ENCODE results near the gene RECQL5.

Gene RECQL5

DNA sequence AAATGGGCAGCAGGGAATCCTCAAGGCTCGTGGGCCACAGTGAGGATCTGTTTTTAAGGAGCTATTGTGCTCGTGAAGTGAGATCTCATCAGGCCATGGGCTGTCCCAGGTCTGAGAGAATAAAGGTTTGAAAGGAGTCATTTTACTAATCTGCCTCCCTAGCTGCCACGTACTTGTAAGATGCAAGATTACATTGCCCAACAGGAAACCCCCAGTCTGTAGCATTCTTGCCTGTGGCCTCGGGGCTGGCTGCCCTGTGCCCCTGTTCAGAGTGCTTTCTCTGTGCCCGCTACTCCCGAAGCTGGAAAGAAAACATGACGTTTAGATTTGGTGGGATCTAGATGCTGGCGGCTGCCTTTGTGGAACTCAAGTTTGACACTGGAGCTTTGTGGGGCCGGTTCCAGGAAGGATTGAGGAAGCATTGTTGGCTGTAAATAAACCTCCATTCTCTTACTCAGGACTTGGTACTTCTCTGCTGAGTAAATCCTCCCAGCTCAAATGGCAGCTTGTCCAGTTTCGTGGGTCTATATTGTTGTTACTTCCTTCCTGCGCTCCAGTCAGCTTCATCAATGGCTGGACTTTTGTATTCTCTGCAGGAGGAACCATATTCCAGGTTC lies 21.4 kb upstream of the RECQL5 start:
- DNase-seq (ENCODE audit: low spot score) = no peak

DNA sequence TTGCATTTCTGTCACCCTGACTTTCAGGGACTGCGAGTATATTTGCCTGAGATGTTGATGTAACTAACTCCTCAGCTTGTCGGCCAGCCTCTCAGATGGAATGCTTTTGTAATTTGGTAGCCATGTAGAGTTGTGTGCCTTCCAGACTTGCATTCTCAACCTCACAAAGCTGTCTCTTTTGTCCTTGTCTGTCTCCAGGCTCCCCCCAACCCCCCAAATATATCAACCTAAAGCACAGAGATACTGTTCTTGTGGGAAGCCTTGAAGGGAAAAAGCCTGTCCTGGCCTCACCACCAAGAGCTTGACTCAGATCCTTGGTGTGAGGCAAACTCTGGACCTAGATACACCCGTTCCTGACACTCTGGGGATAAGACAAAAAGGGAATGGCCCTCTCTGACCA lies 18.5 kb upstream of the RECQL5 start:
- DNase-seq (ENCODE audit: low spot score) = no peak

DNA sequence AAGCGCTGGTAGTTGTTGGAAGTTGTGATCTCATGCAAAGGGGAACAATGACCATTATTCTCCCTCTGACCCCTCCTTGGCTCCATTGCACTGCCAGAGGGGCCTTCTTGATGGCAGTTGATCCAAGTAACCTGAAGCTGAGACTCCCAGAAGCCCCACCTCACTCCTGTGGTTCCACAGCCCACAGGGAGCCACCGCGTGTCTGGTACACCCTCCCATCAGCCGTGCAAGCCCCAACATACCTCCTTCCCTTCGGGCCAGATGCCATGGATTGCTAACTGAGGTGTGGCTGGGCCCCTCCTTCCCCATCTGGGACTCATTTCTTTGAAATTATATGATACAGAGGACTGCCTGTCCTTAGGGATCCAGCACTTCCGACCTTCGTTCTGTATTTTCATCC lies 18.0 kb upstream of the RECQL5 start:
- no peak for DNase-seq (ENCODE audit: low spot score)

DNA sequence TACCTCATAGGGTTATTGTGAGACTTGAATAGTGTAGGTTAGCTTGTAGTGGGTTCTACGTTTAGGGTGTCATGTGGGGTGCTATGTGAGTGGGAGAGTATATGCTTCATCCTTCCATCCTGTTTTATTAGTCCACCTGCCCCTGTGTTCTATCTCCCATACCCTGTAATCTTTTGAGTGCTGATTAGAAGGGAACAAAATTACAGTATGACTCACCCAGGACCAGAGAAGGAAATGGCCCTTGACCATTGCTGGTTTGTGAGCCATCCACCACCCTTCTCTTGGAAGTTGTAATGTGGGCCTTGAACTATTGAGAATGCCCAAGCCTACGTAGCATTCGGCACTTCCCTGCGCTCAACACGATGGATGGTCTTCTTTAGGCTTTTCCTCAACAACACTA lies 17.3 kb upstream of the RECQL5 start:
- no peak for DNase-seq (ENCODE audit: low spot score)

- no peak for DNase-seq (ENCODE audit: low spot score)
Observed at GRCh38 chr17:75683583-75683982, 16.6 kb upstream of the RECQL5 start.

DNA sequence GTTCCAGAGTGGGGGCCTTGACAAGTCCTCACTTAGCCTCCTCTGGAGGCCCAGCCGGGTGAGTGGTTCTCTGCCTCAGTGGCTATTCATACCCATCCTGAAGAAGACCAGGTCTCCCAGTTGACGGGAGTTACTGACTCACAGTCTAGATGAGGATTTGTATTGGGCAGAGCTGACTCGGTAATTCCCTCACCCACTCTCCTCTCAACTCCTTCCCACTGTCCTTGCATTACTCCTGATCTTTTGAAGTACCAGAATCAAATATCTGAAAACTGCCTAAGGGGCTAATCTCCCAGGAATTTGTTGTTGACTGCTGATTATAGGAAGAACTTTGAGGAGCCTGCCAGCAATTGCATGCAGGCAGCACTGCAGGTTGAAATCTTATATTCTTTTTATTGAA lies 14.3 kb upstream of the RECQL5 start:
- DNase-seq (ENCODE audit: low spot score) = no peak

GRCh38 chr17:75680431-75680830 lies 13.5 kb upstream of the RECQL5 start:
- no peak for DNase-seq (ENCODE audit: low spot score)

- DNase-seq (ENCODE audit: low spot score) = no peak
Observed at GRCh38 chr17:75679706-75680211, 12.8 kb upstream of the RECQL5 start.

DNA sequence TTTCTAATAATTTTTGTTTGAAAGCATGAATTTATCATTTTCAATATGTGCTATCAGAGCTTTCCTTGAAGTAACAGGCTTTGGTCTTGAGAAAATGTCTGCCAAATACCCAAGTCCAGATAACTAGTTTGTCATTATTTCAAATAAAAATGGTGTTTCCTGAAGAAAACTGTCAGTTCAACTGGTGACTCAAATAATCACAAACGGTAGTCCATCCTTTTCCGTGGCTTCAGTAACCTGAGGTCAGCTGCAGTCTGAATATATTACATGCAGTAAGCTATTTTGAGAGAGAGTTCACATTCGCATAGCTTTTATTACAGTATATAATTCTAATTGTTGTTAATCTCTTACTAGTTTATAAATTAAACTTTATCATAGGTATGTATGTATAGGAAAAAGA lies 9.5 kb upstream of the RECQL5 start:
- no peak for DNase-seq (ENCODE audit: low spot score)

GRCh38 chr17:75673487-75673886 lies 6.5 kb upstream of the RECQL5 start:
- no peak for DNase-seq (ENCODE audit: low spot score)

- DNase-seq (ENCODE audit: low spot score) = no peak
Observed at GRCh38 chr17:75672011-75672410, 5.1 kb upstream of the RECQL5 start.

DNA sequence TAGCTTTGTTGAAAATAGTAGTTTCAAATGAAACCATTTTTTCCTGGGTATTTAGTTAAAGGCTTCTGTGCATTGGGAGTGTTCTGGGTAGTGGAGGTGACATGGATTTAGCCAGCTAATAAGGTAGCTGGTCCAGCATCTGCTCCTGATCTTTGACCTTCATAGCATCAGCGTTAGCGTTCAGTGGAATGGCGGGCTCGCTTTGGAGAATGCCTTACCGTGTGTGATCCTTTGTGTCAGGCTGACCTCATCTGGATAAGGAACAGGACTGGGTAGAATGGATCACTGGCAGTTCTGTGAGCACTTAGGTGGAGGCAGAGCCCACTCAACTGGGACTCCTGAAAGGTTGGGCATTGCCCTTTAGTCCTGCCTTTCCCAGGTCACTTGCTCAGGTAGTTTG lies 3.9 kb upstream of the RECQL5 start:
- no peak for DNase-seq (ENCODE audit: low spot score)

- no peak for DNase-seq (ENCODE audit: low spot score)
Observed at GRCh38 chr17:75668489-75668888, 1.5 kb upstream of the RECQL5 start.

GRCh38 chr17:75667825-75668224 lies 871 bp upstream of the RECQL5 start:
- DNase-seq (ENCODE audit: low spot score) = no peak

DNA sequence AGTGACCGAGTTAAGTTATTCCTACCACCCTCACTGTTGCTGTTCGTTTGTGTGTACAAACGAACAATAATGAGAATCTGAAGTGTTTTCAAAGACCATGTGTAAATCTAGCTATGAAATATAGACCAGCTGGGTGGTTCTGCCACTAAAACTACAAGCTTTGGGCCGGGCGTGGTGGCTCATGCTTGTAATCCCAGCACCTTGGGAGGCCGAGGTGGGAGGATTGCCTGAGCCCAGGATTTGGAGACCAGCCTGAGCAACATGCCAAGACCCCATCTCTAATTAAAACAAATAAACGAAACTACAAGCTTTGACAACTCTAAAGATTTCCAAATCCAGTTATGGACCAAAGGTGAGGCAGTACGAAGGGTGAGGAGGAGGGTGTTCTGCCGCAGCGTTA lies 973 bp downstream of the RECQL5 start:
- DNase-seq (ENCODE audit: low spot score) = no peak

DNA sequence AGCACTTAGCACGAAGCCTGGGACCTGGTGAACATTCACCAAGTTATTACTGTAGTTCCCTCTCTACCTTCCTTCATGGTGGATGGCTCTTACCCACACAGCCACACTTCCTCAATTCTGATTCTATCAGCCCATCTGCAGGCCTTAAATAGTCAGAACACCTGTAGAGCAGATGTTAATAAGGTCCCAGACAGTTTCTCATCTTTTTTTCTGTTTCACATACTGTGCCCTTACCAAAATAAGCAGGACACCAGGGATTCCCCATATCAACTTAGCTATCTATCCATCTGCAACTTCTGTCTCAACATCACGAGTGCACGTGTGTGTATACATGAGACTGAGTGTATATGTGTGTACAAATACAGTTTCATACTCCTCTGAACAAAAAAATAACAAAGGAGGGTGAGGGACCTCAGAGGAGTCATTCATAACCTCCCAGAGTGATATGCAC lies 2.8 kb downstream of the RECQL5 start:
- DNase-seq (ENCODE audit: low spot score) = no peak

- no peak for DNase-seq (ENCODE audit: low spot score)
Observed at GRCh38 chr17:75662511-75662910, 4.4 kb downstream of the RECQL5 start.

DNA sequence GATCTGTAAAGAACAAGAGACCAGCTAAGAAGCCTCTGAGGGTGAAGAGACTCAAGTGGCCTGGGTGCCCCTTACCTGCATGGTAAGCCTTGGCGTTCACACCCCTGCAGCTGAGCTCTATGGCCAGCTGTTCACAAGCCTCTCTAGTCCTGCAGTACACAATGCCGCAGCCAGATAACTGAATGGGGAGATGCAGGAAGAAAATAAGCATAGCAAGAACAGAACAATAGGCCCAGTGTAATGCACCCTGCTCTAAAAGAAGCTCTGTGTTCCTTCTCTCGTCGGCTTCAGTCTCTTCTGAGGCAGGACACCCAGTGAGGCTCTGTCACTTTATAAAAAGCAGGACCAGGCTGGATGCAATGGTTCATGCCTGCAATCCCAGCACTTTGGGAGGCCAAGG lies 5.4 kb downstream of the RECQL5 start:
- no peak for DNase-seq (ENCODE audit: low spot score)

DNA sequence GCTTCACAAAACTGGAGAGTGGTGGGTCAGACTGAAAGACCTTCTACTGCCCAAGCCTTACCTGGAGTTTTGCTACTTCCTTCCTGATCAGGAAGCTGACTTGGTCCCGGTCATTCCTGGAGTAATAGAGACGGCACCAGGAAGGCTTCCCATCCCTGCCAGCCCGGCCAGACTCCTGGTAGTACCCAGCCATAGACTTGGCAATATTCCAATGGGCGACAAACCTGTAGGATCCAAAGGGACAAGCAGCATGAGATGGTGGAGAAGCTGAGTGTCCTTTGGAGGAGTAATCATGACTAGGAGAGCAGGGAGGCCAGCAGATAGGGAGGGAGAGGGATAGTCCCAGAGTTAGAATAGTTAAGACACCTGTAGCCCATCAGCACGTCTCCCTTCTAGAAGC lies 8.7 kb downstream of the RECQL5 start:
- no peak for DNase-seq (ENCODE audit: low spot score)

- DNase-seq (ENCODE audit: low spot score) = no peak
Observed at GRCh38 chr17:75654176-75654575, 12.8 kb downstream of the RECQL5 start.

DNA sequence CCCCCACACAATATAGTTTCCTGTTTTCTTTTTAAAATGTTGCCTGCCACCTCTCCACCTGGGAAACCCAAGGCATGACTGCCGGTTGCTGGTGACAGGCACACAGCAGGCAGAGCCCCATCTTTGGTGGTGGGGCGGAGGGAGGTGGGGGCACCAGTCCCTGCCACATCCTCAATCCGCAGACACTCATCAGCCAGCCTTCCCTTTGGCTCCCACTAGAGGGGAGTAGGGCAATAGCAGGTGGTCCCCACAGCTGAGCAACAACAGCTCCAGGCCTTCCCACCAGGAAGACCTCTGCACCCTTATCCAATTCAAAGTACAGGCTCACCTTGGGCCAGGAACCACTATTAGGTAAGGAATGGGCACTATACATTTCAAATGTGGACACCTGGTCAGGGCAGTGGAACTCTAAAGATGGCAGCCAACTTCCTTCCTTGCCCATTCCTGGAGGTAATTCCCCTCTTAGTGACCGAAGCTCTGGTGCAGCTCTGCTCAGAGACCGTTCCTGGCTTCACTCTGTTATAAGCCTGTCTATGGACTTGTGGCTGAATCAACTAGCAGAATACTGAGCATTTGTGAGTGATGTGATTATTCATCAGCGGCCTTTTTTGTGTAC lies 13.9 kb downstream of the RECQL5 start:
- peak; percentile 76 for DNase-seq (ENCODE audit: low spot score)

- no peak for DNase-seq (ENCODE audit: low spot score)
Observed at GRCh38 chr17:75652341-75652740, 14.6 kb downstream of the RECQL5 start.

DNA sequence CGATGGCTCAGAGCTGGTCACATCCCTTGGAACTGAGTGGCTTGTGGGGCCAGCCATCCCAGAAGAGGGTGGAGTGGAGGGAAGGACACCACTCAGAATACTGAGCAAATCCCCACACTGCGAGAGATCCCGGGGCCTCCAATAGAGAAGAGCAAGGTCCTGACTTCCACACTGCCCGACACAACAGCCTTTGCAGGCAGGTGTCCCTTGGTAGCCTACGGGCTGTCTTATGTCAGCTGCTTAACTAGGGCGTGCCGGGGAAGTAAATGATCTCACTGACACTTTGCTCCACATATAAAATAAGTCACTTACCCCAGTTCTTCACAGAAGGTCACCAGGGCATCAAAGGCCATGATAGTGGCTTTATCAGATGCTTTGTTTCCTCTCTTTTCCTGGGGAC lies 16.1 kb downstream of the RECQL5 start:
- no peak for DNase-seq (ENCODE audit: low spot score)

GRCh38 chr17:75649687-75650086 lies 17.3 kb downstream of the RECQL5 start:
- DNase-seq (ENCODE audit: low spot score) = no peak
